CD8-positive, alpha-beta memory T cell (primary cell): Measurements from ENCODE around the gene LINGO1. TPM values are rescaled to one million over a fixed set of nuclear protein-coding genes. Genes with fewer than 3 reads are reported as not detected.

Experiments used
- CTCF ChIA-PET: fragments of 350-600 bp; sonication (Branson Sonifier 250); formaldehyde crosslinking; loops from one replicate; lab custom pipeline; 2021; ENCODE audit warnings: antibody characterized with exemption; lab: Charles Lee
- POLR2A ChIA-PET: fragments of 350-600 bp; sonication (Branson Sonifier 250); formaldehyde crosslinking; loops from one replicate; lab custom pipeline; 2021; ENCODE audit warnings: antibody characterized with exemption; lab: Charles Lee
- DNase-seq, 5 donors: peaks; one replicate each; pipeline versions ENCODE4 v3.0.0 to v3.0.0-alpha.2; 2020 to 2022; ENCODE audit warnings: mixed read lengths in 1 of 5
- H3K27ac ChIP-seq: one replicate; pipeline ENCODE4 v1.7.0; 2013; ENCODE audit warnings: low read depth, mild to moderate bottlenecking, low read length, moderate library complexity
- H3K27me3 ChIP-seq: 2 replicates; pipeline ENCODE4 v1.7.0; 2013; ENCODE audit warnings: low read length, mild to moderate bottlenecking; ENCODE audit not compliant: insufficient read depth, poor library complexity, severe bottlenecking
- H3K36me3 ChIP-seq: 2 replicates; pipeline ENCODE4 v1.7.0; 2013; ENCODE audit warnings: mild to moderate bottlenecking, low read length, moderate library complexity; ENCODE audit not compliant: insufficient read depth
- H3K4me1 ChIP-seq: 2 replicates; pipeline ENCODE4 v1.7.0; 2013; ENCODE audit warnings: mild to moderate bottlenecking, low read length, moderate library complexity; ENCODE audit not compliant: insufficient read depth
- H3K4me3 ChIP-seq: 2 replicates; pipeline ENCODE4 v1.7.0; 2013; ENCODE audit warnings: mild to moderate bottlenecking, low read length
- H3K9me3 ChIP-seq: 2 replicates; pipeline ENCODE4 v1.7.0; 2013; ENCODE audit warnings: mild to moderate bottlenecking, low read length
- H3K27ac Mint-ChIP-seq, 8 donors: one replicate each; pipeline ENCODE4 v1.8.0; 2020 to 2021; ENCODE audit warnings: mixed read lengths in 8 of 8, mild to moderate bottlenecking in 6 of 8, inconsistent platforms in 3 of 8, moderate library complexity in 3 of 8
- H3K27me3 Mint-ChIP-seq, 2 donors: one replicate each; pipeline ENCODE4 v1.8.0; 2020 to 2021; ENCODE audit warnings: mixed read lengths in 2 of 2, mild to moderate bottlenecking in 1 of 2, moderate library complexity in 1 of 2
- H3K36me3 Mint-ChIP-seq, 3 donors: one replicate each; pipeline ENCODE4 v1.8.0; 2020 to 2021; ENCODE audit warnings: mixed read lengths in 3 of 3, inconsistent platforms in 1 of 3, mild to moderate bottlenecking in 1 of 3
- H3K4me1 Mint-ChIP-seq, 3 donors: one replicate each; pipeline ENCODE4 v1.8.0; 2020 to 2021; ENCODE audit warnings: mixed read lengths in 3 of 3, inconsistent platforms in 1 of 3, mild to moderate bottlenecking in 1 of 3
- H3K4me3 Mint-ChIP-seq, 7 donors: one replicate each; pipeline ENCODE4 v1.8.0; 2020 to 2021; ENCODE audit warnings: mixed read lengths in 7 of 7, mild to moderate bottlenecking in 6 of 7, moderate library complexity in 4 of 7, inconsistent platforms in 2 of 7
- H3K9me3 Mint-ChIP-seq, 5 donors: one replicate each; pipeline ENCODE4 v1.8.0; 2020 to 2022; ENCODE audit warnings: mixed read lengths in 5 of 5, mild to moderate bottlenecking in 3 of 5, moderate library complexity in 2 of 5, inconsistent platforms in 1 of 5
- polyA plus RNA-seq: library from polyadenylated mRNA; unstranded; fragments of 300-500 nt; fragmentation: Illumina TruSeq; gene quantifications from one replicate; pipeline ENCODE4 v1.2.3, GENCODE V29; 2021
- total RNA-seq, 2 experiments: library from RNA; stranded (reverse); gene quantifications; one replicate each; pipeline ENCODE4 v1.2.3, GENCODE V29; 2021

Gene LINGO1
- total and polyA plus RNA-seq, 3 experiments from 2014 or later = not detected

- ChIA-PET POLR2A (no interaction called here), CTCF (no interaction called here)
- no peaks in the 10 kb centered on the region for H3K9me3 ChIP-seq
- H3K27me3 Mint-ChIP-seq = peaks cover 0 to 4% of the 10 kb centered on the region in 2 donors
- no peak overlapping the region for H3K27ac Mint-ChIP-seq
- no peak overlapping the region for H3K4me3 Mint-ChIP-seq
- no peak overlapping the region for H3K4me3 ChIP-seq
- no peaks in the 10 kb centered on the region for H3K4me1 Mint-ChIP-seq
- no peak overlapping the region for H3K27ac ChIP-seq
- H3K36me3 ChIP-seq = no peaks in the 10 kb centered on the region
- no peaks in the 10 kb centered on the region for H3K36me3 Mint-ChIP-seq
- H3K27me3 ChIP-seq = no peaks in the 10 kb centered on the region
- H3K4me1 ChIP-seq = no peaks in the 10 kb centered on the region
- DNase-seq = no peak
- no peaks in the 10 kb centered on the region for H3K9me3 Mint-ChIP-seq
These were observed 18.9 kb downstream of the LINGO1 start for GRCh38 chr15:77613814-77614213.

- H3K27ac Mint-ChIP-seq = no peak overlapping the region
These were observed 19.6 kb downstream of the LINGO1 start for GRCh38 chr15:77612958-77613601.

DNA sequence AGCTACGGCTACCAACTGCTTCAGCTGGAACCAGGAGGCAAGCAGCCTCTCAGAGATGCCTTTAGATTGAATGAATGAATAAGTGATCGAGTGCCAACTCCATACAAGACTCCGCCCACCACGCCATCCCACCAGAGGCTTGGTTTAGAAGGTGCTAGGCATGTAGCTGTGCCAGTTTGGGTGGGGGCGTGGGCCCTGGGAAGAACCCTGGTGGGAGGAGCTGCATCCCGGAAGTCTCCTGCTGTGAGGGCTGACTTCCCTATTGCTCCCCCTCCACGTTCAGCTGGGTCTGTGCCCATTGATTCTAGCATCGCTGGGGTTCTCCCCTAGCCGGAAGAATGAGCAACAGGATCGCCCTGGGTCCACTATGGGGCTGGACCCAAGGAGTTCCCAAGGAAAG is 20.9 kb downstream of the LINGO1 start:
- H3K4me3 Mint-ChIP-seq = no peak overlapping the region
- H3K27me3 ChIP-seq = no peaks in the 10 kb centered on the region
- no peaks in the 10 kb centered on the region for H3K36me3 Mint-ChIP-seq
- H3K27ac ChIP-seq = no peak overlapping the region
- H3K36me3 ChIP-seq = no peaks in the 10 kb centered on the region
- DNase-seq = no peak
- ChIA-PET POLR2A (no interaction called here), CTCF (no interaction called here)
- H3K4me1 Mint-ChIP-seq = no peaks in the 10 kb centered on the region
- H3K9me3 ChIP-seq = no peaks in the 10 kb centered on the region
- no peak overlapping the region for H3K4me3 ChIP-seq
- H3K27ac Mint-ChIP-seq = no peak overlapping the region
- H3K4me1 ChIP-seq = no peaks in the 10 kb centered on the region
- peaks cover 0 to 3% of the 10 kb centered on the region in 2 donors for H3K27me3 Mint-ChIP-seq
- no peaks in the 10 kb centered on the region for H3K9me3 Mint-ChIP-seq

More at GRCh38 chr15:77612958-77613601, 19.6 kb downstream of the LINGO1 start:
- no peak overlapping the region for H3K4me3 ChIP-seq
- H3K4me1 Mint-ChIP-seq = no peaks in the 10 kb centered on the region
- no peaks in the 10 kb centered on the region for H3K9me3 ChIP-seq
- CTCF ChIA-PET = no interaction called here
- no peaks in the 10 kb centered on the region for H3K4me1 ChIP-seq
- H3K27me3 Mint-ChIP-seq = peaks cover 0 to 3% of the 10 kb centered on the region in 2 donors
- POLR2A ChIA-PET = no interaction called here
- no peak for DNase-seq
- H3K36me3 Mint-ChIP-seq = no peaks in the 10 kb centered on the region
- H3K4me3 Mint-ChIP-seq = no peak overlapping the region
- H3K27ac ChIP-seq = no peak overlapping the region
- no peaks in the 10 kb centered on the region for H3K36me3 ChIP-seq
- no peaks in the 10 kb centered on the region for H3K9me3 Mint-ChIP-seq
- H3K27me3 ChIP-seq = no peaks in the 10 kb centered on the region

GRCh38 chr15:77610731-77611130 is 22.0 kb downstream of the LINGO1 start:
- POLR2A ChIA-PET = no interaction called here
- Histone ChIP-seq H3K4me1 (no peaks in the 10 kb centered on the region), H3K27me3 (no peaks in the 10 kb centered on the region), H3K4me3 (no peak overlapping the region), H3K27ac (no peak overlapping the region), H3K36me3 (no peaks in the 10 kb centered on the region), H3K9me3 (no peaks in the 10 kb centered on the region)
- Mint-ChIP-seq H3K9me3 (no peaks in the 10 kb centered on the region), H3K4me1 (no peaks in the 10 kb centered on the region), H3K36me3 (no peaks in the 10 kb centered on the region), H3K27me3 (peaks cover 0 to 8% of the 10 kb centered on the region in 2 donors), H3K4me3 (no peak overlapping the region), H3K27ac (no peak overlapping the region)
- DNase-seq = no peak
- CTCF ChIA-PET = no interaction called here

DNA sequence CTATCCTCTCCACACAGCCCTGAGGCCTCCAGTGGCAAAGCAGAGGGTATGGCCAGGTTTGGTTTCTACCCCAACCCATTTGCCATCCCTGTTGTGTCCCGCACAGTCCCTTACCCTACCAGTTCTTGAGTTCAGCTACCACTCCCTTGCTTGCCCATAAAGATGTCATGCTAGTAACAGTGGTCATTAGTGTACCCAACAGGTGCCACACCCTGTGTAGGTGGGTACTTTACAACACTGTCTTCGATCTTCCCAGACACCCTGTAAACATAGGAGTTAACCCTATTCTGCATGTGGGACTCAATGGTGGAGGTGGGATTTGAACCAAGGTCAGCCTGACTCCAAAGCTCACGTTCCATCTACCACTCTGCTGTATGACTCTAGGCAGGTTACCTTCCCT is 23.2 kb downstream of the LINGO1 start:
- ChIA-PET CTCF (no interaction called here), POLR2A (no interaction called here)
- H3K27ac Mint-ChIP-seq = no peak overlapping the region
- H3K4me3 ChIP-seq = no peak overlapping the region
- H3K27me3 ChIP-seq = no peaks in the 10 kb centered on the region
- no peaks in the 10 kb centered on the region for H3K36me3 ChIP-seq
- no peaks in the 10 kb centered on the region for H3K36me3 Mint-ChIP-seq
- no peak overlapping the region for H3K4me3 Mint-ChIP-seq
- H3K4me1 ChIP-seq = no peaks in the 10 kb centered on the region
- no peaks in the 10 kb centered on the region for H3K9me3 ChIP-seq
- peaks cover 0 to 20% of the 10 kb centered on the region in 2 donors for H3K27me3 Mint-ChIP-seq
- H3K27ac ChIP-seq = no peak overlapping the region
- no peaks in the 10 kb centered on the region for H3K9me3 Mint-ChIP-seq
- peaks cover 4 to 6% (median 5%) of the 10 kb centered on the region in 3 donors for H3K4me1 Mint-ChIP-seq
- no peak for DNase-seq

GRCh38 chr15:77608774-77609173 is 23.9 kb downstream of the LINGO1 start:
- CTCF ChIA-PET = no interaction called here
- no peaks in the 10 kb centered on the region for H3K27me3 ChIP-seq

GRCh38 chr15:77607894-77608261 is 24.8 kb downstream of the LINGO1 start:
- no peaks in the 10 kb centered on the region for H3K9me3 ChIP-seq
- H3K36me3 ChIP-seq = no peaks in the 10 kb centered on the region
- peaks cover 4 to 10% (median 9%) of the 10 kb centered on the region in 3 donors for H3K4me1 Mint-ChIP-seq
- no peaks in the 10 kb centered on the region for H3K4me1 ChIP-seq
- no peak overlapping the region for H3K4me3 ChIP-seq
- H3K27ac ChIP-seq = no peak overlapping the region
- H3K36me3 Mint-ChIP-seq = no peaks in the 10 kb centered on the region
- H3K27me3 Mint-ChIP-seq = peaks cover 0 to 23% of the 10 kb centered on the region in 2 donors
- POLR2A ChIA-PET = no interaction called here
- CTCF ChIA-PET = no interaction called here
- no peak for DNase-seq
- H3K4me3 Mint-ChIP-seq = no peak overlapping the region
- no peaks in the 10 kb centered on the region for H3K27me3 ChIP-seq
- no peak overlapping the region for H3K27ac Mint-ChIP-seq
- peaks cover 0 to 1% (median 0%) of the 10 kb centered on the region in 5 donors for H3K9me3 Mint-ChIP-seq

More at GRCh38 chr15:77608774-77609173, 23.9 kb downstream of the LINGO1 start:
- H3K27ac Mint-ChIP-seq = no peak overlapping the region
- peaks cover 4 to 9% (median 9%) of the 10 kb centered on the region in 3 donors for H3K4me1 Mint-ChIP-seq
- no peak overlapping the region for H3K4me3 ChIP-seq
- H3K27ac ChIP-seq = no peak overlapping the region
- H3K27me3 Mint-ChIP-seq = peaks cover 0 to 22% of the 10 kb centered on the region in 2 donors
- H3K4me3 Mint-ChIP-seq = no peak overlapping the region
- POLR2A ChIA-PET = no interaction called here
- H3K9me3 Mint-ChIP-seq = peaks cover 0 to 1% (median 0%) of the 10 kb centered on the region in 5 donors
- no peaks in the 10 kb centered on the region for H3K36me3 Mint-ChIP-seq
- H3K9me3 ChIP-seq = no peaks in the 10 kb centered on the region
- no peaks in the 10 kb centered on the region for H3K36me3 ChIP-seq
- H3K4me1 ChIP-seq = no peaks in the 10 kb centered on the region
- no peak for DNase-seq

DNA sequence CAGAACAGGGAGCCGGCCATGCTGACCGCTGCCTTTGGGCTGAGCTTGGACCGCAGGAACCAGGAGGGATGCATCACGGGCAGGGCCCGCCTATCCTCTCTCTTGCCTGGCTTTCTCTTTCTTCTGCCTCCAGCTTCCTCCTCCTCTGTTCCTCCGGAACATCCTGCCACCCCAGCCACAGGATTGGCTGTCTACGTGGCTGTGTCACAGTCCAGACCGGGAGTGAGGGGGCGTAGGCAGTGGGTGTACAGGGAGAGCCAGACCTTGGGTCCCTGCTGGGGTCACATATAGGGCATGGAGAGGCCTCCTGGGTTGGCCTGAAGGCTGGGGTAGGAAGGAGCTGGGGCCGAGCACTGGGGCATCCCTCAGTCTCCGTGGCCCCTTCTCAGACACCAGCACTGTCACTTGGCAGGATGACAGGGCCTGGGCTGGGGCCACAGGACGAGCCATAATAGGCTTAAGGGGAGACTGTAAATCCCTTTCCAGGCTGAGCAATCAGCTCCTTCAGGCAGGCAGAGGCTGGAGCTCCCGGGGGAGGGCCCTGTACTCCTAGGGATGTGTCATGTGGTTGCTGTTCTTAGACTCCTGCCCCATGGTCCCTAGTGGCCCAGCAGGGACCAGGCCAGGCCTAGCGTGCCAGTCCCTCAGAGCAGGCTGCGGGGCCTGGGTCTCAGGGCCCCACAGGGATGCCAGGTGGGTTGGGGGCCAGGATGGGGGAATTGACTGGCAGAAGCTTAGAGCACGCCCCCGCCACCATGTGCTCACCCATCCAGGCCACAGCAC is 25.4 kb downstream of the LINGO1 start:
- Mint-ChIP-seq H3K27me3 (peaks cover 0 to 23% of the 10 kb centered on the region in 2 donors), H3K4me1 (peaks cover 4 to 10% (median 9%) of the 10 kb centered on the region in 3 donors), H3K9me3 (peaks cover 0 to 1% (median 0%) of the 10 kb centered on the region in 5 donors), H3K36me3 (no peaks in the 10 kb centered on the region), H3K4me3 (no peak overlapping the region), H3K27ac (no peak overlapping the region)
- no peaks in the 10 kb centered on the region for H3K27me3 ChIP-seq
- H3K4me1 ChIP-seq = no peaks in the 10 kb centered on the region
- ChIA-PET POLR2A (no interaction called here), CTCF (no interaction called here)
- no peak overlapping the region for H3K4me3 ChIP-seq
- H3K27ac ChIP-seq = no peak overlapping the region
- H3K9me3 ChIP-seq = no peaks in the 10 kb centered on the region
- no peak for DNase-seq
- no peaks in the 10 kb centered on the region for H3K36me3 ChIP-seq
